Measurements from ENCODE around the gene POLR2F.

POLR2F gene

DNA sequence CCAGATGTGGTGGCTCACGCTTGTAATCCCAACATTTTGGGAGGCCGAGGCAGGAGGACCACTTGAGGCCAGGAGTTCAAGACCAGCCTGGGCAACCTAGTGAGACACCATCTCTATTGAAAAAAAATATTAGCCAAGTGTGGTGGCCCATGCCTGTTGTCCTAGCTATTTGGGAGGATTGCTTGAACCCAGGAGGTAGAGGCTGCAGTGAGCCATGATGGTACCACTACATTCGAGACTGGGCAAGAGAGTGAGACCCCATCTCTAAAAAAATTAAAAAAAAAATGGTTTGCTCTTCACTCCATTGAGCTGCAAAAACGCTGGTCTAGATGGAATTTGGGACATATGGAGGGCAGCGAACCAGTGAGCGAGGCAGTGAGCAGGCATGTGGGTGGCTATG lies 52.4 kb downstream of the POLR2F start:
- DNase-seq (ENCODE audit: low read depth, low spot score): no peak

DNA sequence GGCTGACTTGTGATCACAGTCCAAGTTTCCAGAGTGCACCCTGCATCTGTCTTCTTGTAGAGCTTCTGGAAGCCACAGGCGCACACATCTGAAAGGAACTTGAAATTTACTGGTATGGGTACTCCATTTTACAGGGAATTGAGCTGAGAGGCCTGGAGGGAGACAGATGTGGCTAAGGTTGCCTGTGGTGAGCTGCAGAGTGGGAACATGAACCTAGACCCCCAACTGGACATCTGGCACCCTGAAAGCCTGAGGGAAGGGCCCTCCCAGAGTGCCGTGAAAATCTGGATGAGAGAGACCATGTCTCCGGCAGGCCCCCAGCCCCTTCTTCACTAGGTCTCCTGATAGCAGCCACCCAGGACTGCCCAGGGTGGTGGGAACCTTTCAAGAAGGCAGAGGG lies 53.4 kb downstream of the POLR2F start:
- DNase-seq (ENCODE audit: low read depth, low spot score): no peak

DNA sequence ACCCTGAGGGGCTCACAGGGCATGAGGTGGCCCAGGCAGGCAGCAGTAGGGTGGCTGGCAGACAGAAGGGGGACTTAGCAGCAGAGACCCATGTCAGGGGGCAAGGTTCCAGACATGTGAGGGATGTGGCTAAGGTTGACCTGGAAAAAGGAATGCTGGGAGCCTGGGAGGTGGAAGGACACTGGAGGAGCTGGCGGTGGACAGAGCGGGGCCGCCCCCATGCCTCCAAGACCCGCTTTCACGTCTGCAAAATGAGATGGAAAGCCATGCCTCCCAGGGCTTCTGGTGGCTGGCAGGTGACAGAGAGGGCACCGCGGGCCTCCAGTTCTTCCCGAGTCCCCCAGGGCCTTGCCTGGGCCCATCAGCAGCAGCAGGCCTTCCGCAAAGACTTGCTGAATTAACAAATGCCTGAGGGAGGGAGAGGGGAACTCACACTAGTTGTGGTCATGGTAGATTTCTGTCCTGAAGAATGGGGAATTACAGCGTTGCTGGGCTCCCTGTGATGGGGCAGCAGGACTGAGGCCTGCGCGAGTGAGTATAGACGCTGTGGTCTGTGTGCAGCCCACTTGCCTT lies 53.9 kb downstream of the POLR2F start:
- DNase-seq (ENCODE audit: low read depth, low spot score): no peak

DNA sequence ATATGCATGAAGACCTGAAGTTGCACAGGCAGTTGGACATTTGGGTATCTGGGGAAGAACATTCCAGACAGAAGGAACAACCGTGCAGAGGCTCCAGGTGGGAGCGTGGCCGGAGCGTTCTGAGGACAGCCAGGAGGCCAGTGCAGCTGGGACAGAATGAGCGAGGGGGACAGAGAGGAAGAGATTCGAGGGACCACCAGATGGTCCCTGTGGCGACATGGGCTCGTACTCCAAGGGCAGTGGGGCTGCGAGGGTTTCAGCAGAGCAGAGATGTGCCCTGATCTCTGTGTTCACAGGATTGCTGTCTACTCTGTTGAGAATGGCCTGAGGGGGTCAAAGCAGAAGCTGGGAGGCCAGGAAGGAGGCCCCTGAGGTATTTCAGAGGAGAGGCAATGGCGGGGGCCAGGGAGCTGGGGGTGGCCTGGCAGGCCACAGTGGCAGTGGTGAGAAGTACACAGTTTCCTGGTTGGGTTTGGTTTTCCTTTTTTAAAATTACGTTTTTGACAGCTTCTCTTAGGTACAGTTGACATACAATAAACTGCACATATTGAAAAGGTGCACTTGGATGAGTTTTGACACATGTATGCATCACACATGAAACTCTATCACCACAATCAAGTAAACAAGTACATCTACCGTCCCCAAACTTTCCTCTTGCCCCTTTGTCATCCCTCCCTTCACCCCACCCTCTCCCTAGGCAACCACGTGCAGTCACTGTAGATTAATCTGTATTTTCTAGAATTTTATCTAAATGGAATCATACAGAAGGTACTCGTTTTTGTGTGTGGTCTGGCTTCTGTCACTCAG lies 55.7 kb downstream of the POLR2F start:
- no peak for DNase-seq (ENCODE audit: low read depth, low spot score)

DNA sequence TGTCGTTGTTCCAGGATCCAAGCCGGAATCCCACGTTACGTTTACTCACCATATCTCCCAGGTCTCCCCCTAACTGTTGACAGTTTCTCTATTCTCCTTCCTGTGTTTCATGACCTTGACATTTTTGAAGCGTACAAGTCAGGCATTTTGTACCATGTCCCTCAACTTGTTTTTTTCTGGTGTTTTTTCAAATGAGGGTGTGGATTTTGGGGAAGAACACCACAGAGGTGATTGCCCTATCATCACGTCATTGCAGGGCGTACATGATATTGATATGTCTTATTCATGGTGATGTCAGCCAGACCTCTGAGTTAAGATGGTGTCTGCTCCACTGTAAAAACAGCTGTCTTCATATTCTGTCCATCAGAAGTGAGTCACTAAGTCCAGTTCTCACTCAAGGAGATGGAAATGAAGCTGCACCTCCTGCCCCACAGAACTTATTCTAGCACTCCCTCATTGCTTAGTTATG lies 59.1 kb downstream of the POLR2F start:
- DNase-seq (ENCODE audit: low read depth, low spot score): no peak

DNA sequence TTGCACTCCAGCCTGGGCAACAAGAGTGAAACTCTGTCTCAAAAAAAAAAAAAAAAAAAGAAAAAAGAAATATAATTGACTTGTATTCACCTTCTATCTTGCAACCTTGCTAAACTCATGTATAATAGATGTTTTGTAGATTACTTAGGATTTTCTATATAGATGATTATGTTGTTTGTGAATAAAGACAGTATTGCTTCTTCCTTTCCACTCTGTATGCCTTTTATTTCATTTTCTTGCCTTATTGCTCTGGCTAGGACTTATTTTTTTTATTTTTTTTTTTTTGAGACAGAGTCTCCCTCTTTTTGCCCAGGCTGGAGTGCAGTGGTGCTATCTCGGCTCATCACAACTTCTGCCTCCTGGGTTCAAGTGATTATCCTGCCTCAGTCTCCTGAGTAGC lies 60.6 kb downstream of the POLR2F start:
- no peak for DNase-seq (ENCODE audit: low read depth, low spot score)

DNA sequence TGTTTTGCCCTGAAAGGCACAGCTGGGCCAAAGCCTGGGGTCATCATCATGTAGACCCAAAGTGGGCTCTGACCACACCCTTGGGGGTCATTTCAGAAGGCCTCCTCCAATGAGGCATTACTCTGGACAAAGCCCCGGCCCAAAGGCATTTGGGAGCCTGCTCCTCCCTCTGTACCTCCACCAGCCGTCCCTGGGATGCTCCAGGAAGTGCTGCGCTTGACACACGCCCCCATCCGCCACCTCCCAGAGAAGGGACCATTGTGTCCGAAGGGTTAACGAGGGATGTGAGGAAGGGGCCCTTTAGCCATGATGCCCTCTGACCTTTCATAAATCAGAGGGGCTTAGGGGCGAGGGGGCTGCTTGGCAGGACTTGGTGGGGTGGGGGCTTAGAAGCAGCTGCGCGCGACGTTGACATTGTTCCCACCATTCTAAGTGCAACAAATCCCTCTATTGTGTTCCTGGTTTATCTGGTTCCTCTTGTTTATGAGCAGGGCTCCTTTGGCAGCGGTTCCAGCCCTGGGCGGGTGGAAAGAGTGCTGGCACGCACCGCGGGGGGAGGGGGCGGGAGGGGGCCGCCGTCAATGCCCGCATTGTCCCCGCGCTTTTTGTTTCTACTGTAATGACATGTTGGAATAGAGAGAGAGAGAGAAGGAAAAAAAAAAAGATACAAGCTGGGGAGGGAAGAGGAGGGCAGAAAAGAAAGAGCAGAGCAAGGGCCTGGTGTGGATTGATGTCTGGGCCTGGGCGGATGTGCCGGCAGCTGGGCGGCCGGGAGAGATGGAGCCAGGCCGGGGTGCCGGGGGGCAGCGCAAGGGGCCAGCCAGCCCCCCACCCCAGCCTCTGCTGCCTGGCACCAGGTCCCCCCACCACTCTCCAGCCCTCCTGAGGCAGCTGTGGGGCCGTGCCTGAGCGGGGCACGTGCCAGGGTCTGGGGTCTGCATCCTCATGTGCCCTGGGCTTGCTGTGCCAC lies 63.0 kb downstream of the POLR2F start:
- DNase-seq (ENCODE audit: low read depth, low spot score): no peak

DNA sequence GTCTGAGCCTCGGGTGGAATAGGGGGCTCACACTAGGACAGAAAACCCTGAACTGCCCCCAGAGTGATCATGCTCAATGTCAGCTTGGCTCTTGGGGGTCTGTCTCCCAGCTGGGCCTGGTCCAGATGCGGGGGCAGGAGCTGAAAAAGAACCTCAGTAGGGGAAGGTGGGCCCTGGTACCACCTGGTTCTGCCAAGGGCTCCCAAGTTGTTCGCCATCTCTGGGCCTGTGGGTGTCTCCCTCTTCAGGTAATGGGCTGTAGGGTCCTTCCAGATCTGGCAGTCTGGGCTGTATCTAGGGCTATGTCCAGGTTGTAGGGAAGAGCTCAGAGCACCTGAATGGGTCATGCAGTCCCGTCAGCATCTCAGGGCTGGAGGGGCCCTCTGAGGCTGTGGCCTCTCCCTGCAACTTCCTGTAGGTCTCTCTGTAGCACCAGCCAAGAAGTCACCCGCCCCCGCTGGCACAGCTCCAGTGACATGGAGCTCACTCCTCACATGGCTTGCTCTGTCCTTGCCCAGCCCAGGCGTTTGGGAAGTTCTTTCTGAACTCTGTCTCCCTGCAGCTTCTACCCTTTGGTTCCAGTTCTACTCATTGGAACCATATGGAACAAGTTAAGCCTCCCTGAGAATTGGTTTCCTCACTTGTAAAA lies 63.9 kb downstream of the POLR2F start:
- no peak for DNase-seq (ENCODE audit: low read depth, low spot score)

DNA sequence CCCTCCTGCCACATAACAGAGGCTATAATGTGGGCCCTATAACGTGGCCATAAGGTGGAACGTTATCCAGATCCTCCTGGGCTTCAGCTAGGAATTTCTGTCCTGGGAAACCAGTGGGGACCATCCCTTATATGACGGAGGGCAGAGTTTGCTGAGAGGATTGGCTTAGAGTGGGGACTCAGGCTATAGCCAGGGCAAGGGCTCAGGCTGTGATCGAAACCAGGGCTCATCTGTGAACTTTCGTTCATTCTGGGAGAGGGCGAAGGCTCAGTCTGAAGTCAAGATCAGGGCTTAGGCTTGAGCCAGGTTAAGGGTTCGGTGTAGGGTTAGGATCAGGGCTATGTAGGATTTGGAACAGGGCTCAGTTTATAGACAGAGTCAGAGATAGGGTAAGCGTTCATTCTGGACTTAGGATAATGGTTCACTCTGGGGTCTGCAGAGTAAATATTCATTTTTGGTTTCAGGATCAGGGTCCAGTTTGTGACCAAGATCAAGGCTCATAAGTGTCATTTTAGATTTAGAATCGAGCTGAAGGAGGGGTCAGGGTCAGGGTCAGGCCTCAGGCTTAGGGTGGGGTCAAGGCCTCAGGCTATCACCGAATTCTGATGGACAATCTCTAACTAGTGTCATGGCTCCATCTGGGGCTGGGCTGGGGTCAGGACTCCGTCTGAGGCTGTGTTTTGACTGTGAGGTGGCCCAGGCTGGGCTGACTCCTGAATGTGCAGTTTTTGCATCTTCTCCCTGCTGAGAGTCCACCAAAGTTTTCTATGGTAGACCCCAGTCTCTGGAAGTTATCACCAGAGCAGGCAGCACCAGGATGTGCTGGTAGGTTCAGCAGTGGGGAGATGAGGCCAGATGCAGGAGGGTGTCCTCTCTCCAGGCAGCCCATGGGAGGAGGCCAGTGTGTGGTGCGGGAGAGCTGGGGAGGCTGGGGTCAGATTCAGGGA lies 64.7 kb downstream of the POLR2F start:
- DNase-seq (ENCODE audit: low read depth, low spot score): no peak

Data from smooth muscle cell of the brain vasculature (primary cell).